ENCODE measurements around the gene GPRIN2. TPM values are rescaled to one million over a fixed set of nuclear protein-coding genes. Genes with fewer than 3 reads are reported as not detected.
"Not testable (repeated sequence)": the region's sequence is repeated elsewhere in the genome, so short reads cannot be mapped to it uniquely, and the experiment has no call there.

Gene GPRIN2
- not detected in 2 replicates for total RNA-seq (2021)
- not detected for Bru-seq, nascent RNA
- BruChase-seq, experiment 1, labeled RNA remaining after a 2-hour chase = not detected
- BruChase-seq, experiment 2, labeled RNA remaining after a 6-hour chase = not detected
- long read RNA-seq = 0 reads

DNA sequence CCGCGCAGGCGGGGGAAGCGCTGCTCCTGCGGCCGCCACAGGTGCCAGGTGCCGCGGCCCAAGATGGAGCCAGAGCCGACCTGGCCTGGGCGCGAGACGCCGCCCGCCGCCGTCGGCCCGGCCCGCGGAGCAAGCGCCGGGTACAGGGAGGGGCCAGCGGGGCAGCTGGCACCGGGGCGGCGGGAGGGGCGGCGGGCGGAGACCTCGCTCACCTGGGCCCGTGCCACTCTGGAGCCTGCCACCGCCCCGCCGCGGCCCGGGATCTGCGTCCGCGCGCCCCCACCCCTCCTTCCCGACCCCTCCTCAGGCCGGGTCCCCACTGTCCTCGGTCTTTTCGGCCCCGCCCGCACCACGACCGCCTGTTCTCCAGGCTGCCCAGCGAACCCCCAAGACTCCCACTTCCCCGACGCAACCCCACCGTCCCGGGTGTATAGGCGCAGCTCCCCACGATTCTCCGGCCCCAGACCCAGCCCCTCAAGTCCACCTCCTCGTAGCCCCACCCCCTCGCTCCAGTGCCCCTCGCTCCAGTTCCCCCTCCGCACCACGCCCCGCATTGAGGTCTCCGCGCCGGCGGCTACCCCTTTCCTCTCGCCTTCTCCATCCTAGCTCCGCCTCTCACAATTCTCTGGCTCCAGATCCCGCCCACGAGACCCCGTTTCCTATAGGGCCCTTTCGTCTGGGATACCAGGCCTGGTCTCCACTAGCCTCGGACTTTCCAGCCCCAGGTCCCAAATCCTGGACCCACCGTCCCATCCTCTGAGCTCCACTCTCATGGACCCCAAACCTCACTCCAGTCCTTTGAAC is at the start of gene GPRIN2:
Gene GPRIN2 (minus strand): TSS at position 144 of the 804 bp plus-strand sequence. CDS start 5,922 bp downstream, outside the sequence.
- no peaks in the 10 kb centered on the region for H3K4me1 ChIP-seq (ENCODE audit: insufficient read depth, low read length, poor library complexity, severe bottlenecking)
- no peak for DNase-seq (ENCODE audit: low spot score)
- H3K36me3 ChIP-seq (ENCODE audit: insufficient read depth, low read length, poor library complexity, severe bottlenecking) = no peaks in the 10 kb centered on the region
- peaks cover 63% of the 10 kb centered on the region for H3K27me3 ChIP-seq (replicated peaks; ENCODE audit: insufficient read depth, low read depth, low read length, poor library complexity)
- no TSS peak for BruUV-seq (replicated peaks)
- intact Hi-C loops (cut with micrococcal nuclease; ENCODE audit: unreplicated experiment) = no loop called here
- peak within 1 kb of the TSS; percentile 25 for H3K4me3 ChIP-seq (ENCODE audit: low read depth, low read length, poor library complexity, severe bottlenecking)
- no peaks in the 10 kb centered on the region for H3K9me3 ChIP-seq (ENCODE audit: low read depth, low read length, poor library complexity, severe bottlenecking)
- POLR2A ChIA-PET (ENCODE audit: low non-redundant PET) = no interaction called here
- H3K27ac ChIP-seq (ENCODE audit: low read depth, low read length, poor library complexity, severe bottlenecking) = no peak within 1 kb of the TSS
- TF ChIP-seq EZH2 (IDR thresholded peaks at IDR 0.05; ENCODE audit: borderline replicate concordance, low read depth, low read length, poor library complexity, severe bottlenecking) = no peak
- TF ChIP-seq, protein P1, sequence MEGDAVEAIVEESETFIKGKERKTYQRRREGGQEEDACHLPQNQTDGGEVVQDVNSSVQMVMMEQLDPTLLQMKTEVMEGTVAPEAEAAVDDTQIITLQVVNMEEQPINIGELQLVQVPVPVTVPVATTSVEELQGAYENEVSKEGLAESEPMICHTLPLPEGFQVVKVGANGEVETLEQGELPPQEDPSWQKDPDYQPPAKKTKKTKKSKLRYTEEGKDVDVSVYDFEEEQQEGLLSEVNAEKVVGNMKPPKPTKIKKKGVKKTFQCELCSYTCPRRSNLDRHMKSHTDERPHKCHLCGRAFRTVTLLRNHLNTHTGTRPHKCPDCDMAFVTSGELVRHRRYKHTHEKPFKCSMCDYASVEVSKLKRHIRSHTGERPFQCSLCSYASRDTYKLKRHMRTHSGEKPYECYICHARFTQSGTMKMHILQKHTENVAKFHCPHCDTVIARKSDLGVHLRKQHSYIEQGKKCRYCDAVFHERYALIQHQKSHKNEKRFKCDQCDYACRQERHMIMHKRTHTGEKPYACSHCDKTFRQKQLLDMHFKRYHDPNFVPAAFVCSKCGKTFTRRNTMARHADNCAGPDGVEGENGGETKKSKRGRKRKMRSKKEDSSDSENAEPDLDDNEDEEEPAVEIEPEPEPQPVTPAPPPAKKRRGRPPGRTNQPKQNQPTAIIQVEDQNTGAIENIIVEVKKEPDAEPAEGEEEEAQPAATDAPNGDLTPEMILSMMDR (conservative IDR thresholded peaks at IDR 0.05; ENCODE audit: low read depth, low read length) = no peak
- CTCF ChIA-PET = no interaction called here

DNA sequence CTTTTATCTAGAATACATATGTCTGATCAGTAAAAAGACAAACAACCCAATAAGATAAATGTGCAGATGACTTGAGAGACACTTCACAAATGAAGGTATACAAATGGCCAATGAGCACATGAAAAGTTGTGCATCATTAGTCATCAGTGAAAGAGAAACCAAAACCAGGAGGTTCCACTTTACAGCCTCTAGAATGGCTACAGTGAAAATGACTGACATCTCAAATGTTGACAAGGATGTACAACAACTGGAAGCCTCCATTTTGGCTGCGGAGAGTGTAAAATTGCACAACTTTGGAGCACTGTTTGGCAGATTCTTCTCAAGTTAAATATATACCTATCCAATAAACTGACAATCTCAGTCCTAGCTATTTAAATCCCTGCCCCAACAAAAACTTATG is 44.1 kb upstream of the GPRIN2 start:
- H3K4me1 ChIP-seq (ENCODE audit: insufficient read depth, low read length, poor library complexity, severe bottlenecking); H3K9me3 ChIP-seq (ENCODE audit: low read depth, low read length, poor library complexity, severe bottlenecking); BruUV-seq (replicated peaks); DNase-seq (ENCODE audit: low spot score); intact Hi-C loops (cut with micrococcal nuclease; ENCODE audit: unreplicated experiment); H3K27ac ChIP-seq (ENCODE audit: low read depth, low read length, poor library complexity, severe bottlenecking); H3K4me3 ChIP-seq (ENCODE audit: low read depth, low read length, poor library complexity, severe bottlenecking); CTCF ChIA-PET; H3K36me3 ChIP-seq (ENCODE audit: insufficient read depth, low read length, poor library complexity, severe bottlenecking); H3K27me3 ChIP-seq (replicated peaks; ENCODE audit: insufficient read depth, low read depth, low read length, poor library complexity); POLR2A ChIA-PET (ENCODE audit: low non-redundant PET): not testable (repeated sequence)

DNA sequence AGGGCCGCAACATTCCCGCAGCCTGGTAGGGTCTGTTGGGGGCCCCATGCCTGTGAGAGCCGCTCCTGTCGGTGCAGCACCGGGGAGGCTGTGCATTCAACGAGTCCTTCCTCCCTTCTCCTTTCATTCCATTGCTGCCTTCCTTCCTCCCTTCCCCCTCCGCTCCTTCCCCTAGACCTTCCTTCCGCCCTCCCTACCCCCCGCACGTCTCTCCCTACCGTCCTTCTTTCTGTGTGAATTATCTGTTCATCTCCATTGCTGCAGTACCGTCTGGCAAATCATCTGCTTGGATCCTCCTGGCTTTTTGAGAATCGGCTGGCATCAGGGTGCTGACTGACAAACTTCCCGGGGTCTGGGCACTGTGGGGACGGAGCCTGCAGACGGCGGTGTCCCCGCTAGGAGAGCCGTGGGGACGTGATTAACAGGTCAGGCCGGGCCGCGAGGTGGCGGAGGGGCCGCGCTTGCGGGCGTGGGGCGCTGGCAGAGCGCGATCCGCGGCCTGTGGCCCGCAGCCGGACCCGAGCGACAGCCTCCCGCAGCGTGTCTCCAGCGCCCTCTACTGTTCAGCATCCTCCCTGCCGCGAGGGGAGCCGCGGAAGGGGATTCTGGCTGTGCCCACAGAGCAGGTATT is 41.3 kb upstream of the GPRIN2 start:
- CTCF ChIA-PET; H3K4me3 ChIP-seq (ENCODE audit: low read depth, low read length, poor library complexity, severe bottlenecking); POLR2A ChIA-PET (ENCODE audit: low non-redundant PET); H3K27me3 ChIP-seq (replicated peaks; ENCODE audit: insufficient read depth, low read depth, low read length, poor library complexity); DNase-seq (ENCODE audit: low spot score); H3K9me3 ChIP-seq (ENCODE audit: low read depth, low read length, poor library complexity, severe bottlenecking); H3K4me1 ChIP-seq (ENCODE audit: insufficient read depth, low read length, poor library complexity, severe bottlenecking); H3K36me3 ChIP-seq (ENCODE audit: insufficient read depth, low read length, poor library complexity, severe bottlenecking); BruUV-seq (replicated peaks); H3K27ac ChIP-seq (ENCODE audit: low read depth, low read length, poor library complexity, severe bottlenecking); intact Hi-C loops (cut with micrococcal nuclease; ENCODE audit: unreplicated experiment): not testable (repeated sequence)

DNA sequence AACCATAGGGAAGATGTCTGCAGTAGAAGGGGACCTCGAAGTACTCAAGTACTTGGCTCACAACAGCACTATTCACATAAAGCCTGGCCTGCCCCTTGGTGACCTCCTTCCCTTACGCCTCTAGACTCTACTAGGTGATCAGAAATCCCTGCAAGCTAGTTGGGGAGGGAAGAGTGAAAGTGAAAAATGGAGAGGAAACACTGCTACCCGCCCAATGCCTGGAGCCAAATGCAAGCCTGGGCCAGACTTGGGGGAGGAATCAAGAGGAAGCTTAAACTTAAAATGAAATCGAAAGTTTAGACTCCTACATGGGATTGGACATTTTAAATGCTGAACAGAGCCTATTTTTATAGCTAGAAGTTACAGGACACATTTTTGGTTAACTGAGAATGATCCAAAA is 40.1 kb upstream of the GPRIN2 start:
- CTCF ChIA-PET; DNase-seq (ENCODE audit: low spot score); intact Hi-C loops (cut with micrococcal nuclease; ENCODE audit: unreplicated experiment); H3K27ac ChIP-seq (ENCODE audit: low read depth, low read length, poor library complexity, severe bottlenecking); H3K4me3 ChIP-seq (ENCODE audit: low read depth, low read length, poor library complexity, severe bottlenecking); H3K9me3 ChIP-seq (ENCODE audit: low read depth, low read length, poor library complexity, severe bottlenecking); H3K27me3 ChIP-seq (replicated peaks; ENCODE audit: insufficient read depth, low read depth, low read length, poor library complexity); H3K4me1 ChIP-seq (ENCODE audit: insufficient read depth, low read length, poor library complexity, severe bottlenecking); BruUV-seq (replicated peaks); POLR2A ChIA-PET (ENCODE audit: low non-redundant PET); H3K36me3 ChIP-seq (ENCODE audit: insufficient read depth, low read length, poor library complexity, severe bottlenecking): not testable (repeated sequence)

DNA sequence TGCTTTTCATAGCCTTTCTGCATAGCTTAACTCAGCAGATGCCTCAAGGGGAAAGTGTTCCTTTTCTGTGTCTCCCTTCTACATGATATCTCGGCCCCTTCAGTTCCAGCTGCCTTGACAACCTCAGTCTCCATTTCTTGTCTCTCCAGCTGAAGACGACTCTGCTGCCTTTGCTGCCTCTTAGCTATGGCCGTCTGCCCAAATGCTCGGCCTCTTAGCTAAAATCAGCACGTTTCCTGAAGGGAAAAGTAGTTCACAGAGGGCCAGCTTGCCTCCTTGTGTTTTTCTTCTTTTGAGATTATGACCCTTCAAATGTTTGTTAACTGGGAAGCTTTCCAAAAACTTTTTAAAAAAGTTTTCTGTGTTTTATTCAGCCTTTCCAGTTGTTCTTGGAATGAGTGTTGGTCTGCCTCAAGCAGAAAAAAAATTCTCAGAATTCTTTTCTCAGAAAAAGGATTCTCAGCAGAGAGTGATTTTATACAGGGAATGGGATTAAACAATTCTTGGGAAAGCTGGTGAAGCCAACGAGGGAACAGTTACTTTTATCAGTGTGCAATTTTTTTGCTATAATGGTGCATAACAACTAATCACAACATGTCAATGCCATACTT is 38.1 kb upstream of the GPRIN2 start:
- not testable (repeated sequence) for H3K9me3 ChIP-seq (ENCODE audit: low read depth, low read length, poor library complexity, severe bottlenecking); BruUV-seq (replicated peaks)

DNA sequence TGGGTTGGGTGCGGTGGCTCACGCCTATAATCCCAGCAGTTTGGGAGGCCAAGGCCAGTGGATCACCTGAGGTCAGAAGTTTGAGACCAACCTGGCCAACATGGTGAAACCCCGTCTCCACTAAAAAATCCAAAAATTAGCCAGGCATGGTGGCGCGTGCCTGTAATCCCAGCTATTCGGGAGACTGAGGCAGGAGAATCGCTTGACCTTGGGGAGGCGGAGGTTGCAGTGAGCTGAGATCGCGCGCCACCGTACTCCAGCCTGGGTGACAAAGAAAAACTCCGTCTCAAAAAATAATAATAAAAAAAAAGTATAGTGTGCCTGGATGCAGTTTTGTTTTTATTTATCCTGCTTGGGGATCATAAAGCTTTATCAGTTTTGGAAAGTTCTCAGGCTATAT is 36.8 kb upstream of the GPRIN2 start:
- POLR2A ChIA-PET (ENCODE audit: low non-redundant PET); H3K9me3 ChIP-seq (ENCODE audit: low read depth, low read length, poor library complexity, severe bottlenecking): not testable (repeated sequence)

More for the DNA sequence above, 38.1 kb upstream of the GPRIN2 start:
- H3K36me3 ChIP-seq (ENCODE audit: insufficient read depth, low read length, poor library complexity, severe bottlenecking); H3K27ac ChIP-seq (ENCODE audit: low read depth, low read length, poor library complexity, severe bottlenecking); CTCF ChIA-PET; DNase-seq (ENCODE audit: low spot score); intact Hi-C loops (cut with micrococcal nuclease; ENCODE audit: unreplicated experiment); H3K27me3 ChIP-seq (replicated peaks; ENCODE audit: insufficient read depth, low read depth, low read length, poor library complexity); H3K4me1 ChIP-seq (ENCODE audit: insufficient read depth, low read length, poor library complexity, severe bottlenecking); POLR2A ChIA-PET (ENCODE audit: low non-redundant PET); H3K4me3 ChIP-seq (ENCODE audit: low read depth, low read length, poor library complexity, severe bottlenecking): not testable (repeated sequence)

More for the DNA sequence above, 36.8 kb upstream of the GPRIN2 start:
- H3K27me3 ChIP-seq (replicated peaks; ENCODE audit: insufficient read depth, low read depth, low read length, poor library complexity); H3K4me3 ChIP-seq (ENCODE audit: low read depth, low read length, poor library complexity, severe bottlenecking); intact Hi-C loops (cut with micrococcal nuclease; ENCODE audit: unreplicated experiment); BruUV-seq (replicated peaks); H3K36me3 ChIP-seq (ENCODE audit: insufficient read depth, low read length, poor library complexity, severe bottlenecking); DNase-seq (ENCODE audit: low spot score); H3K27ac ChIP-seq (ENCODE audit: low read depth, low read length, poor library complexity, severe bottlenecking); H3K4me1 ChIP-seq (ENCODE audit: insufficient read depth, low read length, poor library complexity, severe bottlenecking); CTCF ChIA-PET: not testable (repeated sequence)
